H1 (cell line): ENCODE measurements around the gene DDR1. TPM values are rescaled to one million over a fixed set of nuclear protein-coding genes. Genes with fewer than 3 reads are reported as not detected.

ENCODE experiments used
- CTCF ChIA-PET: fragments of 300-600 bp; sonication (Branson Sonifier 250); formaldehyde crosslinking; loops from one replicate; lab custom pipeline; 2021; ENCODE audit not compliant: partially characterized antibody; lab: Charles Lee
- POLR2A ChIA-PET: fragments of 300-600 bp; sonication (Branson Sonifier 250); formaldehyde crosslinking; loops from one replicate; lab custom pipeline; 2021; ENCODE audit warnings: inconsistent platforms; ENCODE audit not compliant: partially characterized antibody; lab: Charles Lee
- DNase-seq, 2 experiments: peaks; one replicate each; pipeline versions ENCODE4 v3.0.0 to v3.0.0-alpha.2; 2010 to 2022; ENCODE audit warnings: low spot score in 2 of 2, low read depth in 1 of 2, mixed read lengths in 1 of 2
- FAIRE-seq: peaks from 2 replicates; lab custom pipeline; 2011; peaks lifted over from hg19 to GRCh38; lab: Jason Lieb, UNC
- H2AFZ ChIP-seq: 2 replicates; pipeline ENCODE4 v1.8.1; 2012; ENCODE audit warnings: low read length, inconsistent platforms
- H2AK5ac ChIP-seq: 2 replicates; pipeline ENCODE4 v1.6.1; 2013; ENCODE audit warnings: low read depth, low read length
- H2BK120ac ChIP-seq: replicated peaks from 2 replicates; pipeline ENCODE3; 2013; ENCODE audit warnings: low read depth, low read length, inconsistent platforms
- H2BK12ac ChIP-seq: 2 replicates; pipeline ENCODE4 v1.6.1; 2013; ENCODE audit warnings: low read depth, low read length
- H2BK15ac ChIP-seq: 2 replicates; pipeline ENCODE4 v1.6.1; 2013; ENCODE audit warnings: low read length
- H2BK20ac ChIP-seq: 2 replicates; pipeline ENCODE4 v1.6.1; 2013; ENCODE audit warnings: low read length
- H2BK5ac ChIP-seq: 2 replicates; pipeline ENCODE4 v1.6.1; 2013; ENCODE audit warnings: low read depth, low read length
- H3K14ac ChIP-seq: 2 replicates; pipeline ENCODE4 v1.6.1; 2013; ENCODE audit warnings: inconsistent platforms; ENCODE audit not compliant: insufficient read length
- H3K18ac ChIP-seq: 2 replicates; pipeline ENCODE4 v1.6.1; 2013; ENCODE audit warnings: low read length; ENCODE audit errors: extremely low read depth
- H3K23ac ChIP-seq: 2 replicates; pipeline ENCODE4 v1.6.1; 2013; ENCODE audit warnings: inconsistent platforms; ENCODE audit not compliant: insufficient read length
- H3K23me2 ChIP-seq: 2 replicates; pipeline ENCODE4 v1.6.1; 2013; ENCODE audit warnings: low read depth, low read length
- H3K27ac ChIP-seq: 2 replicates; pipeline ENCODE4 v1.6.1; 2011; ENCODE audit warnings: low read depth, low read length, inconsistent platforms
- H3K27me3 ChIP-seq, 4 experiments: replicated peaks in 1 of 4; 1 replicate in 1 of 4; 2 replicates in 3 of 4; pipeline versions ENCODE4 v1.6.1 to v1.8.1; 2011 to 2013; ENCODE audit warnings: low read length in 3 of 4, mild to moderate bottlenecking in 3 of 4, inconsistent platforms in 2 of 4, mixed read lengths in 2 of 4, moderate library complexity in 1 of 4; ENCODE audit not compliant: control insufficient read depth in 3 of 4, insufficient read depth in 3 of 4; ENCODE audit errors: extremely low read depth in 1 of 4
- H3K36me3 ChIP-seq, 4 experiments: 2 replicates each; pipeline versions ENCODE4 v1.6.1 to v1.8.1; 2011 to 2013; ENCODE audit warnings: mild to moderate bottlenecking in 4 of 4, low read length in 3 of 4, moderate library complexity in 2 of 4, control low read depth in 1 of 4, inconsistent platforms in 1 of 4; ENCODE audit not compliant: insufficient read depth in 4 of 4, control insufficient read depth in 2 of 4
- H3K4ac ChIP-seq: replicated peaks from 2 replicates; pipeline ENCODE3; 2013; ENCODE audit warnings: low read length, low read depth, mixed read lengths, inconsistent platforms; ENCODE audit not compliant: insufficient read length
- H3K4me1 ChIP-seq, 4 experiments: replicated peaks in 1 of 4; 1 replicate in 1 of 4; 2 replicates in 3 of 4; pipeline versions ENCODE4 v1.6.1 to v1.8.1; 2011 to 2013; ENCODE audit warnings: low read length in 3 of 4, inconsistent platforms in 2 of 4, mixed read lengths in 1 of 4; ENCODE audit not compliant: insufficient read depth in 4 of 4, control insufficient read depth in 3 of 4
- H3K4me2 ChIP-seq, 2 experiments: 2 replicates each; pipeline versions ENCODE4 v1.6.1 to v1.8.1; 2011 to 2013; ENCODE audit warnings: low read depth in 2 of 2, low read length in 2 of 2, control low read depth in 1 of 2, inconsistent platforms in 1 of 2, mild to moderate bottlenecking in 1 of 2; ENCODE audit not compliant: insufficient read depth in 1 of 2
- H3K4me3 ChIP-seq, 4 experiments: fragments of 200-600, 300-600 bp in 1 of 4; sonication (generic), shearing (Covaris generic), sonication (Bioruptor Twin) in 1 of 4; 2 replicates each; pipeline versions ENCODE4 v1.5.1 to v1.8.1; 2011 to 2016; ENCODE audit warnings: low read length in 4 of 4, low read depth in 3 of 4, control low read depth in 2 of 4, inconsistent platforms in 2 of 4, mild to moderate bottlenecking in 2 of 4, mixed read lengths in 1 of 4, moderate library complexity in 1 of 4; ENCODE audit not compliant: insufficient read depth in 2 of 4; ENCODE audit errors: extremely low read depth in 1 of 4
- H3K56ac ChIP-seq: replicated peaks from 2 replicates; pipeline ENCODE3; 2013; ENCODE audit warnings: low read depth, mild to moderate bottlenecking, mixed read lengths, low read length, inconsistent platforms; ENCODE audit not compliant: insufficient read length
- H3K79me1 ChIP-seq: 2 replicates; pipeline ENCODE4 v1.6.1; 2013; ENCODE audit warnings: low read depth, low read length, control low read depth
- H3K79me2 ChIP-seq, 2 experiments: 2 replicates each; pipeline versions ENCODE4 v1.6.1 to v1.8.1; 2012 to 2013; ENCODE audit warnings: low read length in 2 of 2, mild to moderate bottlenecking in 2 of 2, inconsistent platforms in 1 of 2; ENCODE audit not compliant: insufficient read depth in 2 of 2, control insufficient read depth in 1 of 2
- H3K9ac ChIP-seq, 4 experiments: replicated peaks in 1 of 4; 1 replicate in 1 of 4; 2 replicates in 3 of 4; pipeline versions ENCODE4 v1.6.1 to v1.8.1; 2011 to 2013; ENCODE audit warnings: low read depth in 3 of 4, low read length in 3 of 4, control low read depth in 2 of 4, mild to moderate bottlenecking in 2 of 4, moderate library complexity in 2 of 4, inconsistent platforms in 1 of 4; ENCODE audit errors: extremely low read depth in 1 of 4
- H3K9me3 ChIP-seq, 2 experiments: 2 replicates each; pipeline versions ENCODE4 v1.6.1 to v1.8.1; 2012 to 2013; ENCODE audit warnings: mild to moderate bottlenecking in 2 of 2, moderate library complexity in 2 of 2, control low read depth in 1 of 2, inconsistent platforms in 1 of 2, low read depth in 1 of 2, low read length in 1 of 2, mixed read lengths in 1 of 2; ENCODE audit not compliant: insufficient read depth in 2 of 2
- H4K20me1 ChIP-seq, 2 experiments: replicated peaks in 1 of 2; 2 replicates each; pipeline versions ENCODE3 to v1.8.1; 2011 to 2013; ENCODE audit warnings: inconsistent platforms in 2 of 2, low read length in 2 of 2, mild to moderate bottlenecking in 1 of 2; ENCODE audit not compliant: insufficient read depth in 2 of 2, control insufficient read depth in 1 of 2
- H4K5ac ChIP-seq: 2 replicates; pipeline ENCODE4 v1.6.1; 2013; ENCODE audit warnings: low read length, low read depth, mixed read lengths, inconsistent platforms; ENCODE audit not compliant: insufficient read length
- H4K8ac ChIP-seq: 2 replicates; pipeline ENCODE4 v1.8.0; 2013; ENCODE audit warnings: mild to moderate bottlenecking, moderate library complexity, low read length, inconsistent platforms; ENCODE audit not compliant: insufficient read depth; ENCODE audit errors: extremely low read depth
- H4K91ac ChIP-seq: replicated peaks from 2 replicates; pipeline ENCODE3; 2013; ENCODE audit warnings: low read length, mixed read lengths, inconsistent platforms; ENCODE audit not compliant: insufficient read length
- BRCA1 ChIP-seq: IDR thresholded peaks from 2 replicates; pipeline ENCODE4 v1.6.1; 2012; ENCODE audit warnings: low read depth, low read length, improper control_type of control experiment
- CBX8 ChIP-seq: fragments of 300-800, 300-1000 bp; sonication (generic); IDR thresholded peaks from 2 replicates; pipeline ENCODE4 v1.7.1; 2016; ENCODE audit warnings: low read depth, low read length, borderline replicate concordance
- CHD1 ChIP-seq: IDR thresholded peaks from 2 replicates; pipeline ENCODE4 v1.6.1; 2012; ENCODE audit warnings: low read depth, low read length, improper control_type of control experiment
- CTBP2 ChIP-seq: IDR thresholded peaks from 2 replicates; pipeline ENCODE4 v1.7.0; 2011; ENCODE audit warnings: borderline replicate concordance, mild to moderate bottlenecking, moderate library complexity, mixed read lengths, low read length; ENCODE audit not compliant: insufficient read depth, insufficient read length
- EP300 ChIP-seq, 2 experiments: IDR thresholded peaks; 1 replicate in 1 of 2; 2 replicates in 1 of 2; pipeline ENCODE4 v1.6.1; 2011 to 2012; ENCODE audit warnings: low read depth in 2 of 2, low read length in 2 of 2, mild to moderate bottlenecking in 2 of 2, borderline replicate concordance in 1 of 2, inconsistent platforms in 1 of 2, moderate library complexity in 1 of 2
- HDAC6 ChIP-seq: IDR thresholded peaks from one replicate; pipeline ENCODE4 v1.7.1; 2012; ENCODE audit warnings: low read depth, mild to moderate bottlenecking, inconsistent platforms, low read length, moderate library complexity
- JUN ChIP-seq: IDR thresholded peaks from 2 replicates; pipeline ENCODE4 v1.6.1; 2011; ENCODE audit warnings: low read depth, mild to moderate bottlenecking, improper control_type of control experiment, low read length
- JUND ChIP-seq: IDR thresholded peaks from 2 replicates; pipeline ENCODE4 v1.6.1; 2011; ENCODE audit warnings: mild to moderate bottlenecking, improper control_type of control experiment, low read length
- MAX ChIP-seq: IDR thresholded peaks from 2 replicates; pipeline ENCODE4 v1.6.1; 2012; ENCODE audit warnings: inconsistent platforms
- PHF8 ChIP-seq: fragments of 200-600 bp; sonication (generic); conservative IDR thresholded peaks from 2 replicates; pipeline ENCODE4 v1.7.1; 2012; ENCODE audit warnings: low read depth, mild to moderate bottlenecking, inconsistent platforms, low read length, moderate library complexity
- POLR2AphosphoS5 ChIP-seq: IDR thresholded peaks from 2 replicates; pipeline ENCODE4 v1.6.1; 2011; ENCODE audit warnings: low read depth, low read length
- WGBS, 2 experiments: shearing (Covaris generic) in 1 of 2; methylation state at CpG; one replicate each; pipeline versions ENCODE4 v1.1.6 to v1.1.7; 2013 to 2015; ENCODE audit warnings: low lambda C conversion rate in 2 of 2, mixed read lengths in 2 of 2, inconsistent platforms in 1 of 2, low coverage in 1 of 2, missing lambda C conversion rate in 1 of 2; ENCODE audit not compliant: insufficient replicate concordance in 2 of 2, insufficient coverage in 1 of 2, insufficient read length in 1 of 2; ENCODE audit errors: extremely low coverage in 1 of 2, missing lambda C conversion rate in 1 of 2; 5-methylcytosine and 5-hydroxymethylcytosine counted together
- polyA plus RNA-seq, 7 experiments: library from polyadenylated mRNA; depleted of rRNA in 3 of 7; stranded (reverse) in 5 of 7; unstranded in 2 of 7; fragments of >200 nt in 5 of 7; fragments of 200-250 nt in 2 of 7; gene quantifications; 1 replicate in 5 of 7; 2 replicates in 1 of 7; 4 replicates in 1 of 7; pipeline versions ENCODE4 v1.2.1 to v1.2.3, GENCODE V29; 2011 to 2013; ENCODE audit warnings: missing spikeins in 2 of 7, mixed read lengths in 2 of 7
- total RNA-seq: library from RNA; stranded (reverse); fragmentation: NEBNext Ultra II Directional; extraction: Animal tissue kit (Norgen Biotek cat#: 25700); gene quantifications from 2 replicates; pipeline ENCODE4 v1.2.1, GENCODE V29; 2021

DDR1 gene
- total and polyA plus RNA-seq, 2 of the 8 experiments (the other 6 are each of a cell fraction or from before 2014, with no cell fraction given), result 99.4 to 181 TPM

GRCh38 chr6:30890646-30891449 lies 6.5 kb downstream of the DDR1 start:
- CTCF ChIA-PET, result interaction anchor here (0.5 to 29.0 kb wide), 10 partner anchors 9 to 180 kb away, joined by 3 to 610 read pairs (median 6); partner anchors contain the start of gene VARS2

More at GRCh38 chr6:30890646-30891449, 6.5 kb downstream of the DDR1 start:
- H2BK20ac ChIP-seq, result no peak overlapping the region
- H2AFZ ChIP-seq, result no peak overlapping the region
- no peaks in the 10 kb centered on the region for H3K27me3 ChIP-seq
- no peak overlapping the region for H2BK12ac ChIP-seq
- 0 out of 2 replicates have a peak overlapping the region, but pooled peaks have one; percentile 30 for H2AK5ac ChIP-seq
- peaks cover 14% of the 10 kb centered on the region for H3K79me1 ChIP-seq
- H4K91ac ChIP-seq, result no peak overlapping the region
- no peak overlapping the region for H3K4me2 ChIP-seq
- no peak overlapping the region for H3K4me3 ChIP-seq
- POLR2A ChIA-PET, result interaction anchor here (0.7 to 19.5 kb wide), 7 partner anchors 13 to 149 kb away, joined by 3 to 452 read pairs (median 4); partner anchors contain the start of gene IER3
- FAIRE-seq (no peak), DNase-seq (no peak)
- H2BK15ac ChIP-seq, result no peak overlapping the region
- no peak overlapping the region for H2BK120ac ChIP-seq
- TF ChIP-seq JUND (no peak), CHD1 (no peak), BRCA1 (no peak), CTBP2 (no peak), EP300 (IDR thresholded peaks at IDR 0.05; ENCODE audit: borderline replicate concordance in 1 of 2, low read depth in 2 of 2, low read length in 2 of 2) (no peak), MAX (no peak), POLR2AphosphoS5 (no peak), JUN (no peak), PHF8 (no peak), CBX8 (no peak), HDAC6 (no peak)
- no peak overlapping the region for H4K8ac ChIP-seq
- peaks cover 12% of the 10 kb centered on the region for H3K23me2 ChIP-seq
- no peak overlapping the region for H3K9ac ChIP-seq
- peaks cover 4 to 31% of the 10 kb centered on the region in 2 experiments for H4K20me1 ChIP-seq
- H3K27ac ChIP-seq, result no peak overlapping the region
- H3K9me3 ChIP-seq, result no peaks in the 10 kb centered on the region
- H4K5ac ChIP-seq, result no peak overlapping the region
- 93% methylated on average over 11 of the region's 12 CpGs; no CpG with 5 or more reads in 1 of the 2 experiments for whole genome bisulfite sequencing, 2 experiments
- no peak overlapping the region for H3K23ac ChIP-seq
- no peak overlapping the region for H3K18ac ChIP-seq
- H3K14ac ChIP-seq, result no peak overlapping the region
- no peak overlapping the region for H3K4ac ChIP-seq
- H3K56ac ChIP-seq, result no peak overlapping the region
- peaks cover 3 to 53% of the 10 kb centered on the region in 2 experiments for H3K79me2 ChIP-seq
- peaks cover 39 to 73% (median 60%) of the 10 kb centered on the region in 4 experiments for H3K36me3 ChIP-seq
- H2BK5ac ChIP-seq, result peak overlapping the region; percentile 75; the same call in 1 of the 2 replicates
- H3K4me1 ChIP-seq, result peaks cover 6 to 16% (median 10%) of the 10 kb centered on the region in 4 experiments
